NK-92 treated with Interleukin-12 subunit alpha and Interleukin-12 subunit beta, amount 100 ng/mL, for 24 hours (cell line): ENCODE measurements around the gene DUSP22.

ENCODE experiments used
- DNase-seq: peaks from one replicate; lab custom pipeline; 2025; lab: John Stamatoyannopoulos, UW

DUSP22 gene

GRCh38 chr6:352896-353470 is 60.7 kb downstream of the DUSP22 start:
- no peak for DNase-seq

- DNase-seq = no peak
Observed at GRCh38 chr6:353642-354614, 61.6 kb downstream of the DUSP22 start.

- DNase-seq = no peak
Observed at GRCh38 chr6:354631-355280, 62.5 kb downstream of the DUSP22 start.

GRCh38 chr6:355373-356208 is 63.3 kb downstream of the DUSP22 start:
- DNase-seq = no peak

GRCh38 chr6:356828-357251 is 64.6 kb downstream of the DUSP22 start:
- DNase-seq = no peak

GRCh38 chr6:357261-357790 is 65.0 kb downstream of the DUSP22 start:
- DNase-seq = no peak

GRCh38 chr6:357791-358341 is 65.6 kb downstream of the DUSP22 start:
- DNase-seq = no peak

- DNase-seq = no peak
Observed at GRCh38 chr6:358432-358831, 66.1 kb downstream of the DUSP22 start.

GRCh38 chr6:358847-359246 is 66.6 kb downstream of the DUSP22 start:
- DNase-seq = no peak

GRCh38 chr6:359261-360035 is 67.2 kb downstream of the DUSP22 start:
- no peak for DNase-seq

GRCh38 chr6:360349-360748 is 68.1 kb downstream of the DUSP22 start:
- no peak for DNase-seq

- no peak for DNase-seq
Observed at GRCh38 chr6:360764-361373, 68.6 kb downstream of the DUSP22 start.

- DNase-seq = no peak
Observed at GRCh38 chr6:361411-362132, 69.3 kb downstream of the DUSP22 start.

- no peak for DNase-seq
Observed at GRCh38 chr6:362231-362923, 70.1 kb downstream of the DUSP22 start.

GRCh38 chr6:362924-363249 is 70.6 kb downstream of the DUSP22 start:
- DNase-seq = no peak

- DNase-seq = no peak
Observed at GRCh38 chr6:363291-363690, 71.0 kb downstream of the DUSP22 start.

- DNase-seq = no peak
Observed at GRCh38 chr6:363909-364308, 71.6 kb downstream of the DUSP22 start.

- DNase-seq = no peak
Observed at GRCh38 chr6:364609-365540, 72.6 kb downstream of the DUSP22 start.
